OCI-M2 (cell line): ENCODE measurements around the gene GBA2.

Source experiments
- DNase-seq: peaks from one replicate; lab custom pipeline; 2025; ENCODE audit not compliant: unreplicated experiment; lab: John Stamatoyannopoulos, UW

Gene GBA2

GRCh38 chr9:35740243-35740642 is 8.8 kb downstream of the GBA2 start:
- no peak for DNase-seq

GRCh38 chr9:35738924-35739323 is 10.1 kb downstream of the GBA2 start:
- no peak for DNase-seq

DNA sequence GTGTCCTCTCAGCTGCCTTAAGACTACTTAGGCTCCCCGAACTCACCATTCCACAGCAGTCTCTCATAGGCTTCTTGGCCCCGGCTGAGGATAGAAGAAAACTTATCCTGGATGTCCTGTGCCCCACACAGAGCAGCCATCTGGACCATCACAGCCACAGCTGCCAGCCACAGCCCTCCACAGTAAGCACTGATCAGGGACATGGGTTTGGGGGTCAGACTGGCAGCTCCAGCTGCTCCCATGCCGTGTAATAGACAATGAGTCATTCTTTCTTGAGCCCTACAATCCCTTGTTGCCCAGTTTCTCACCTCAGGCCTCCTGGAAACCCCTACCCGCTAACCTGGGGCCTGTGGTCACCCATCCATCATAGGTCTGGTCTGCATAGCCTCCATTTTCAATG is 10.8 kb downstream of the GBA2 start:
- no peak for DNase-seq

- no peak for DNase-seq
Observed at GRCh38 chr9:35737143-35737542, 11.9 kb downstream of the GBA2 start.

DNA sequence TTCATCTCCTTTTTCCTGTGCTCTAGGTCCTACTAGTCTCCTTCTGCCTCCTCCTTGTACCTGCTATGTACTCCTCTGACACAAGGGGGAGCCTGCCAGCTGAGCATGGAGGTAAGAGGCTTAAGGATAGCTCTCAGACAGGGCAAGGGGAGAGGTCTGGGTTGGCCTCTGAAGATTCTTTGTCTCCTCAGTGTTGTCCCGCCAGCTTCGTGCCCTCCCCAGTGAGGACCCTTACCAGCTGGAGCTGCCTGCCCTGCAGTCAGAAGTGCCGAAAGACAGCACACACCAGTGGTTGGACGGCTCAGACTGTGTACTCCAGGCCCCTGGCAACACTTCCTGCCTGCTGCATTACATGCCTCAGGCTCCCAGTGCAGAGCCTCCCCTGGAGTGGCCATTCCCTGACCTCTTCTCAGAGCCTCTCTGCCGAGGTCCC is 12.8 kb downstream of the GBA2 start:
- no peak for DNase-seq

GRCh38 chr9:35734096-35734495 is 14.9 kb downstream of the GBA2 start:
- DNase-seq: no peak

- no peak for DNase-seq
Observed at GRCh38 chr9:35732800-35733541, 16.1 kb downstream of the GBA2 start.

DNA sequence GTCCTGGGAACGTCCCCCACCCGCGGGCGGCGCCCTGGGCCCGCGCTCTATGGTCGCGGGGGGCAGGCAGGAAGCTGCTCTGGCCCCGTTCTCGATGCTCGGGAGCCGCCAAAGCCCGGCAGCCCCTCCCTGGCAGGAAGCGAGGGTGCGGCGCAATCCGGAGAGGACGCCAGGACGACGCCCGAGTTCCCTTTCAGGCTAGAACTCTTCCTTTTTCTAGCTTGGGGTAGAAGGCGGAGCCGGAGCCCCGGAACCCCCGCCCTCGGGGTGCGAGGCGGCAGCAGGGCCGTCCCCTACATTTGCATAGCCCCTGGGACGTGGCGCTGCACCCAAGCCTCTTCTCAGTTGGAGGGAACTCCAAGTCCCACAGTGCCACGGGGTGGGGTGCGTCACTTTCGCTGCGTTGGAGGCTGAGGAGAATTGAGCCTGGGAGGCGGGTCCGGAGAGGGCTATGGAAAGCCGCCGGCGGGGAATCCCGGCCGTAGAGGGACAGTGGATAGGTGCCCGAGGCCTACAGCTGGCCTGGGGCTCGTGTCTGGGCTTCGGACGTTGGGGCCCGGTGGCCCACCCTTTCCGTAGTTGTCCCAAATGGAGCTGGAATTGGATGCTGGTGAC is 16.7 kb downstream of the GBA2 start, which contains the start of the genes CREB3 and TLN1:
Gene CREB3 (plus strand): TSS at position 482 of the 615 bp plus-strand sequence. CDS start 107 bp downstream, at position 589.
Gene TLN1 (minus strand): TSS at position 11 of the 615 bp plus-strand sequence. CDS start 6,501 bp downstream, outside the sequence.
- DNase-seq: peak; percentile 75

- no peak for DNase-seq
Observed at GRCh38 chr9:35731415-35732184, 17.4 kb downstream of the GBA2 start.

GRCh38 chr9:35730486-35730854 is 18.6 kb downstream of the GBA2 start:
- no peak for DNase-seq

- no peak for DNase-seq
Observed at GRCh38 chr9:35729700-35730485, 19.1 kb downstream of the GBA2 start.

DNA sequence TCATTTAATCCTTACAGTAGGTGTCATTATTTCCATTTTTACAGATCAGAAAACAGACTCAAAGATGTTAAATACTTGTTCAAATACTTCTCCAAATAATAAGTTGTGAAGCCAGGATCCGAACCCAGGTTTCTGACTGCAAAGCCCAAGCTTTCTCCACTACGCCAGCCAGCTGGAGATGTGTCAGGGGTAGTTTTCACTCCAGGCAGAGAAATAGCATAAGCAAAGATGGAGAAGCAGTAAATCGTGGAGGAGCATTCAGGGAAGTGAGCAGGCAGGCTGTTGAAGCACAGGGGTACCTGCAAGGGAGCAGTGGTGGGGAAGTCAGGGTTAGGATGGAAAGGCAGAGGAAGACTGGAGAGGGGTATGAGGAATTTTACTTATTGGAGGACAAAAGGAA is 19.9 kb downstream of the GBA2 start:
- no peak for DNase-seq

DNA sequence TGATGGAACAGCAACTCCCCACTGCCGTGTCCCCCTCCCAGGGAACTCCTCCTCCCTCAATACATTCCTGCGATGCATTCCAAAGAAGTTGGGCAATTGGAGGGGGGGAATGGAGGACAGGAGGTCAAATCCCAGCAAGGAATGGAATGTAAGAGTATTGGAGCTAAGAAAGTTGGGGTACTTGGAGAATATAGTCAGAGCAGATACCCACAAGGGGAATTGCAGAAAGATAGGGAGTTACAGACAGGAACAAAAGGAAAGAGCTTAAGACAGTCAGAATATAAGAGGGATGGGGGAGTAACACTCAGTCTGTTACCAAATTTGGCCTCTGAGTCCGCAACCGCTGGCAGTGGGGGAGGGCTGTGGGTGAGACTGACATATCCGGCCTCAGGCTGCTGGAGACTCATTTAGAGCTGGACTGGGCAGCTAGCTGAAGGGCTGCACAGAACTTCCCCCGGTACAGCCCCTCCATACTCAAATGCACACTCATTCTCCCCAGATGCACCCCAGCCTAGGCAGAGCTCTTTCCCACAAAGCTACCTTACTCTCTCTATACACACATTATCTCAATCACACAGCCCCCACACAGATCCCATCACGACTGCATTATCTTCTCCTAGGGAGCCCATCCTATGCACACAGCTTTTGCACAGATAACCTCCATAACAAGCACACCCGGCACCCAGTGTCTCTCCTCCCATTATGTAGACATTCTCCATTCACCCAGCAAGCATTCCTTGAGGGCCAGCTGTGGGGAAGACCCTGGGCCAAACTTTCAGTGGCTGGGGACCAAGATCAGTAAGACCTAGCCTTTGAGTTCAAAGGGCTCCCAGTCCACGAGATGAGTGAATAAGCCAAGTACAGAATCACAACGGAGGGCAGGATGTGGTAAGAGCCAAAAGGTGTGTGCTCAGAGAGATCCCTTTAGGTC is 20.7 kb downstream of the GBA2 start:
- DNase-seq: peak; percentile 27

GRCh38 chr9:35727676-35728040 is 21.4 kb downstream of the GBA2 start:
- DNase-seq: no peak

DNA sequence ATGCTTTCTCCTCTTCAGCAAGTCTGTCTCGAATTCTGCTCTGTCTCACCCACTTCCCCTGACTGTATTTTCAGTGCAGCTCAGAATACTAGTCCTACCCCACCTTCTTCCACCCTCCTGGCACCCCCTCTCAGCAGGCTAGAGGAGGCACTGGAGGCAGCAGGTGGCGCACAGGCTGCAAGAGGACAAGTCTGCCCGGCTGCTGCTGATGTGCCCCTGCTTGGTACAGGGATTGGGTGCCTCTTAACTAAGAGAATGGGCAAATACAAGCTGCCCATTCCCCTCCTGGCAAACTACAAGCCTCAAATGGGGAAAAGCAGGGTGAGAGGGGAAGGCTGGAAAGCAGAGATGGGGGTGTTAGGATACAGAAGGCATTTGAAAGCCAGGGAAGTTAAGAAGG is 22.1 kb downstream of the GBA2 start:
- no peak for DNase-seq

- no peak for DNase-seq
Observed at GRCh38 chr9:35725362-35725761, 23.7 kb downstream of the GBA2 start.

DNA sequence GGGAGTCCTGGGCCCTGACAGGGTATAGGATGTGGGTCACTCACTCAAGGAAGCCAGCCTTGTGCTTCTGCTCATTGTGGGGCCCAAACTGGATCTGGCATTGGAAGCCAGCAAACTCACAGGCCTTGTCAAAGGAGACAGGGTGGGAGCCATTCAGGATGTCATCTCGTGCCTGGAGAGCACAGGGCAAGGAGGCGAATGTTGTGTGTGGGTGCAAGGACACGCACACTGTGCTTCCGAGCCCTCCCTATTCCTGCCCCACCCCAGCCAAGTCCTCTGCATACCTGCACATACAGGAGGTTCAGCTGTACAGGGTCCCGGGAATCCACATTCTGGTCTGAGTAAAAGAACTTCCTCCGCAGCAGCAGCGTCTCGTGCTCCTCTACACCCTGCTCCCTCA is 25.1 kb downstream of the GBA2 start:
- DNase-seq: no peak

- no peak for DNase-seq
Observed at GRCh38 chr9:35723426-35723825, 25.6 kb downstream of the GBA2 start.

DNA sequence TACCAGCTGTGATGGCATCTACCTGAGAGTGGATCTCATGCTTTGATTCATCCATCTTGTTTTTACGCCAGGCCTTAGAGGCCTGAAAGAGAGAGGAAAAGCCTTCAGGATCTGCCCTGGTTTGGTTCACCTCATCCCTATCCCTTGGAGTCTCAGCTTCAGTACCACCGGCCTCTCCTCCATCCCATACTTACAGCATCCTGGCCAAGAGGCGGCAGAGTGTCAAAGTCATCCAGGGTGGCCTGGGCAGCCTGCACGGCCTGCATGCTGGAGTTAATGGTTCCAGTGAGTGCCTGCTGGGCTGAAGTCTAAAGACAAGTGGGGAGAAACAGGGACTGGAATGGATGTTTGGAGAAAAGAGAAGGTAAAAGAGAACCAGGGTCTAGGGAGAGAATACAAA is 29.5 kb downstream of the GBA2 start:
- DNase-seq: no peak
